ENCODE results near the gene SCP2. TPM values are rescaled to one million over a fixed set of nuclear protein-coding genes. Genes with fewer than 3 reads are reported as not detected.

SCP2 gene
- total RNA-seq, 2 experiments from 2014 or later: 67.4 to 67.9 TPM

GRCh38 chr1:53061859-53062707, 135.0 kb downstream of the SCP2 start, which contains the start of gene PODN:
PODN (plus strand) TSS chr1:53062213; CDS start chr1:53069856, 7,643 bp downstream.
- ChIA-PET CTCF (no interaction called here), POLR2A (no interaction called here)

- ChIA-PET CTCF (no interaction called here), POLR2A (no interaction called here)
Observed at GRCh38 chr1:53062708-53063591, 135.9 kb downstream of the SCP2 start.

GRCh38 chr1:53063744-53064515, 136.9 kb downstream of the SCP2 start:
- ChIA-PET POLR2A (interaction anchor here (0.5 kb wide), 1 partner anchor 544 kb away, joined by 4 read pairs; no protein-coding TSS in a partner anchor), CTCF (no interaction called here)

- POLR2A ChIA-PET: no interaction called here
- CTCF ChIA-PET: no interaction called here
Observed at GRCh38 chr1:53065391-53065790, 138.3 kb downstream of the SCP2 start.

- CTCF ChIA-PET: interaction anchor here (0.7 kb wide), 1 partner anchor 212 kb away, joined by 4 read pairs; no protein-coding TSS in a partner anchor
- POLR2A ChIA-PET: no interaction called here
Observed at GRCh38 chr1:53066488-53066887, 139.4 kb downstream of the SCP2 start.

- CTCF ChIA-PET: interaction anchor here (0.7 kb wide), 1 partner anchor 1127 kb away, joined by 3 read pairs; no protein-coding TSS in a partner anchor
- POLR2A ChIA-PET: no interaction called here
Observed at GRCh38 chr1:53066891-53067738, 140.0 kb downstream of the SCP2 start.

- ChIA-PET CTCF (interaction anchor here (0.7 kb wide), 1 partner anchor 1127 kb away, joined by 3 read pairs; no protein-coding TSS in a partner anchor), POLR2A (no interaction called here)
Observed at GRCh38 chr1:53067886-53068285, 140.8 kb downstream of the SCP2 start.

GRCh38 chr1:53068314-53069099, 141.4 kb downstream of the SCP2 start:
- ChIA-PET CTCF (no interaction called here), POLR2A (no interaction called here)

GRCh38 chr1:53069265-53069662, 142.2 kb downstream of the SCP2 start:
- ChIA-PET CTCF (no interaction called here), POLR2A (no interaction called here)

- ChIA-PET CTCF (no interaction called here), POLR2A (no interaction called here)
Observed at GRCh38 chr1:53069663-53070327, 142.7 kb downstream of the SCP2 start.

- CTCF ChIA-PET: no interaction called here
- POLR2A ChIA-PET: no interaction called here
Observed at GRCh38 chr1:53070621-53071020, 143.5 kb downstream of the SCP2 start.

- POLR2A ChIA-PET: no interaction called here
- CTCF ChIA-PET: no interaction called here
Observed at GRCh38 chr1:53071167-53071865, 144.2 kb downstream of the SCP2 start.

- POLR2A ChIA-PET: no interaction called here
- CTCF ChIA-PET: no interaction called here
Observed at GRCh38 chr1:53071915-53072314, 144.8 kb downstream of the SCP2 start.

GRCh38 chr1:53073287-53073686, 146.2 kb downstream of the SCP2 start:
- CTCF ChIA-PET: no interaction called here
- POLR2A ChIA-PET: no interaction called here

- CTCF ChIA-PET: no interaction called here
- POLR2A ChIA-PET: no interaction called here
Observed at GRCh38 chr1:53073868-53074311, 146.8 kb downstream of the SCP2 start.

GRCh38 chr1:53074313-53075154, 147.5 kb downstream of the SCP2 start:
- POLR2A ChIA-PET: no interaction called here
- CTCF ChIA-PET: no interaction called here

Data from activated CD8-positive, alpha-beta memory T cell treated with anti-CD3 and anti-CD28 coated beads for 36 hours (primary cell).